Aorta (tissue), 5 donors: Measurements from ENCODE around the gene KHSRP. TPM values are rescaled to one million over a fixed set of nuclear protein-coding genes. Genes with fewer than 3 reads are reported as not detected.

Source experiments
- ATAC-seq: fragments of 200-7000 bp; cut with Tn5 transposase; one replicate; pipeline ENCODE4 v1.9.1; 2022; ENCODE audit warnings: moderate library complexity; ENCODE audit not compliant: low FRiP score
- DNase-seq, 2 donors: peaks; one replicate each; pipeline ENCODE4 v3.0.0-alpha.2; 2020
- H3K27ac ChIP-seq, 2 donors: one replicate each; pipeline ENCODE4 v1.5.1; 2013; ENCODE audit warnings: low read length in 2 of 2, mild to moderate bottlenecking in 2 of 2, moderate library complexity in 2 of 2, control low read depth in 1 of 2, inconsistent platforms in 1 of 2, low read depth in 1 of 2
- H3K27me3 ChIP-seq, 2 donors: one replicate each; pipeline ENCODE4 v1.6.1; 2013; ENCODE audit warnings: control low read depth in 1 of 2, low read length in 1 of 2, mild to moderate bottlenecking in 1 of 2, moderate library complexity in 1 of 2; ENCODE audit not compliant: insufficient read depth in 2 of 2, control insufficient read depth in 1 of 2
- H3K36me3 ChIP-seq, 2 donors: one replicate each; pipeline ENCODE4 v1.6.1; 2013; ENCODE audit warnings: control low read depth in 1 of 2, low read length in 1 of 2, mild to moderate bottlenecking in 1 of 2; ENCODE audit not compliant: insufficient read depth in 2 of 2, control insufficient read depth in 1 of 2
- H3K4me1 ChIP-seq, 2 donors: one replicate each; pipeline ENCODE4 v1.6.1; 2013; ENCODE audit warnings: low read length in 2 of 2, control low read depth in 1 of 2, mild to moderate bottlenecking in 1 of 2, moderate library complexity in 1 of 2; ENCODE audit not compliant: insufficient read depth in 2 of 2, control insufficient read depth in 1 of 2
- H3K4me3 ChIP-seq, 2 donors: one replicate each; pipeline ENCODE4 v1.5.1; 2013; ENCODE audit warnings: low read length in 2 of 2, control low read depth in 1 of 2, mild to moderate bottlenecking in 1 of 2
- H3K9me3 ChIP-seq: one replicate; pipeline ENCODE4 v1.6.1; 2013; ENCODE audit warnings: mild to moderate bottlenecking, low read length; ENCODE audit not compliant: control insufficient read depth
- WGBS, 2 donors: extraction: QIAGEN DNeasy Blood & Tissue Kit; methylation state at CpG; one replicate each; pipeline ENCODE4 v1.1.7; 2013; 5-methylcytosine and 5-hydroxymethylcytosine counted together
- intact Hi-C, 2 donors: fragments of 100-400 bp; cut with DNase I; formaldehyde crosslinking; loops; one replicate each; pipeline versions ENCODE4 v1.14.2 to v1.15.0; 2022
- polyA plus RNA-seq, 2 donors: library from polyadenylated mRNA; stranded (reverse); fragments of 200-250 nt; gene quantifications; one replicate each; pipeline ENCODE4 v1.2.3, GENCODE V29; 2013
- total RNA-seq, 2 donors: library from RNA; stranded (reverse); fragmentation: NEBNext Ultra II Directional; extraction: Animal tissue kit (Norgen Biotek cat#: 25700); gene quantifications; one replicate each; pipeline ENCODE4 v1.2.1, GENCODE V29; 2021
- donor health status: healthy with polysubstance abuse.
- donor health status: Bipolar disorder and iron deficiency.
- donor health status: DM: no; HTN: no; CAD: no.
- donor health status: DM: no; HTN: no; CAD: no.
- donor health status: DM: yes; HTN: yes; CAD: no.

The KHSRP gene
- total and polyA plus RNA-seq, 4 donors, result 69.7 to 151 (median 109) TPM

- H3K9me3 ChIP-seq, result no peaks in the 10 kb centered on the region
- H3K27ac ChIP-seq, result no peak overlapping the region
- intact Hi-C loops, result no loop called here
- ATAC-seq, result no peak
- no peaks in the 10 kb centered on the region for H3K36me3 ChIP-seq
- no peaks in the 10 kb centered on the region for H3K4me1 ChIP-seq
- no peak for DNase-seq
- no peaks in the 10 kb centered on the region for H3K27me3 ChIP-seq
- 37 to 39% methylated on average over 9 of the region's 9 CpGs for WGBS, 2 donors
- H3K4me3 ChIP-seq, result no peak overlapping the region
Measured at GRCh38 chr19:6465006-6465405, 40.4 kb upstream of the KHSRP start.

GRCh38 chr19:6464070-6464873, 39.7 kb upstream of the KHSRP start, which contains the start of gene CRB3:
TSS of gene CRB3 (plus strand) at chr19:6464271. CDS start at chr19:6464702, 431 bp downstream.
- Histone ChIP-seq H3K36me3 (no peaks in the 10 kb centered on the region), H3K27ac (no peak within 1 kb of the TSS), H3K27me3 (no peaks in the 10 kb centered on the region), H3K4me3 (no peak within 1 kb of the TSS), H3K9me3 (no peaks in the 10 kb centered on the region), H3K4me1 (no peaks in the 10 kb centered on the region)
- intact Hi-C loops, result loop anchor here in 1 of 2 donors (5.0 kb wide), 1 partner anchor 273 kb away; the partner anchor contains the start of genes GPR108 and TRIP10
- DNase-seq, result no peak
- 2 to 3% methylated on average over 55 to 65 of the region's 65 CpGs for WGBS, 2 donors
- ATAC-seq, result no peak

DNA sequence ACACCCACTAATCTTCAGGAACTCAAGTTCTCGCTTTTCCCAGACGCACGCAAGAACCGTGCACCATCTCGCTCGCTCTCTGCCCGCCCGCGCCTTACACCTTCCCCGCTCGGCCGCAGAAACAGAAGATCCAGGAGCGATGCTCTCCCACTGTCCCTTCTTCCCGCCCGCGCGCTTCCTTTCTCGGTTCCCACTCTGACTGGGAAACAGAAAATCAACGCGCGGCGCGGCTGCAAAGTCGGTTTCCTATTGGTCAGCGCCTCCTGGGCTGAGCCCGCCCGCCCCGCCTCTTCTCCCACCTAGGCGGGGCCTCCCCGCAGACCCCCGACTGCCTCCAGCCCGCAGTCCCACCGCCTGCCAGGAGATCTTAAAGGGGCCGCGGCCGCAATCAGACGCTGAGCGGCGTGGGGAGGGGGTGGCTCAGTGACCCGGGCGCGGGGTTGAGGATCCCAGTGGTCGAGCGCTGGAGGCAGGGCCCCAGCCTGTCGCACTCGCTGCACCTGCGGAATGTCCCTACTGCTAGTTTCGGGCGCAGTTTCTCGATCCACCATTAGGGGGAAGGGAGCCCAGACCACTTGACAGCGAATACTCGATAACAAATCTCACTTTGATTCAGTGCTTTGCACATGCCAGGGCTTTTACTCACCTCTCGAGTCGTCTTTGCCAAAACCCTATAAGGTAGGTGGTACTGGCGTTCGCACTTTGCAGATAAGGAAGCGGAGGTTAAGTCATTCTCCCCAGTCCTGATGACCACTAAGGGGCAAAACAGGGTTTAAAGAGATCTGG, 35.7 kb upstream of the KHSRP start:
- peaks cover 0 to 2% of the 10 kb centered on the region in 2 donors for H3K36me3 ChIP-seq
- intact Hi-C loops, result loop anchor here in 1 of 2 donors (5.0 kb wide), 1 partner anchor 277 kb away; the partner anchor contains the start of genes GPR108 and TRIP10
- H3K4me3 ChIP-seq, result peak overlapping the region; percentile 78 to 86
- 0 to 1% methylated on average over 57 of the region's 57 CpGs for WGBS, 2 donors
- H3K27ac ChIP-seq, result peak overlapping the region in 1 of 2 donors; percentile 41
- DNase-seq, result peak; percentile 98 to 99
- no peaks in the 10 kb centered on the region for H3K9me3 ChIP-seq
- H3K27me3 ChIP-seq, result no peaks in the 10 kb centered on the region
- no peaks in the 10 kb centered on the region for H3K4me1 ChIP-seq
- ATAC-seq, result peak; percentile 97

DNA sequence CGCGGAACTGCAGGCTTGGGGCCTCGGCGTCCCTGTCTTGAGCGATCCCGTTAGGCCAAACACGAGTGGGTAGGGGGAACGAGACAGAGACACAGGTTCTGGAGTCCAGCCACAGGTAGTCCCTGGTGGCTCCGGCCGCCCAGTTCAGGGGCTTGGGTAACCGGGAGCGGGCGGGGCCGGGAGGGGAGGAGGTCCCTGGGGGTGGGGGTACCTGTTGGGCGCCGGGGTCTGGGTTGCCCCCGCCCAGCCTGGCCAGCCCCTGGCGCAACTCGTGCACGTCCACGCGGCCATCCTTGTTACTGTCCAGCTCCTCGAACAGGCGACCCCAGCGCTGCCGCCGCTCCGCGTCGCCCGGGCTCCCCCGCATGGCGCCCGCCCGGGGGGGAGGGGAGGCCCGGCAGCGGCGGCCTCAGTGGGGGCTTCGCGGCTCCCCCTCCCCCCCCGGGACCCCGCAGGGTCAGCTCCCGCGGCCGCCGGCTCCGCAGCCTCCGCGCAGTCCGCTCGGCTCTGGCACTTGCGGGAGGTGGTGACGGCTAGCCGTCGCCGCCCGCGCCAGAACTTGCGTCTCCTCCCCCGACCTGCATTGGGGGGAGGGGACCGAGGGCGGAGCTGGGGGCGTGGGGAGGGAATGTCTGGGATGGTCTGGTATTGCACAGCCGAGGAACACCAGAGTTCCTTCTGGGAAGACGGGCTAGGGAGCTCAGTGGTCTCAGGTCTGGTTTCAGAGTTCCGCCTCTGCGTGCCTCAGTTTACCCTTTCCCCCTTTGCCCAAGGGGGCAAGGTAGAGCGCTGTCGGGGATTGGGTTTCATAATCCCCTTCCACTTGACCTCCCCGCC, 34.9 kb upstream of the KHSRP start, which contains the start of gene SLC25A23:
SLC25A23 (minus strand) TSS at position 531 of the 837 bp plus-strand sequence; CDS start at position 367, 164 bp downstream.
- peak within 1 kb of the TSS in 1 of 2 donors; percentile 41 for H3K27ac ChIP-seq
- 1% methylated on average over 33 to 70 of the region's 70 CpGs for WGBS, 2 donors
- peak within 1 kb of the TSS; percentile 78 to 86 for H3K4me3 ChIP-seq
- DNase-seq, result peak; percentile 82 to 89
- H3K27me3 ChIP-seq, result no peaks in the 10 kb centered on the region
- no peaks in the 10 kb centered on the region for H3K4me1 ChIP-seq
- no peaks in the 10 kb centered on the region for H3K9me3 ChIP-seq
- peaks cover 0 to 3% of the 10 kb centered on the region in 2 donors for H3K36me3 ChIP-seq
- ATAC-seq, result peak; percentile 83
- intact Hi-C loops, result loop anchor here in 1 of 2 donors (2.0 to 5.0 kb wide), 2 partner anchors 35 to 278 kb away; partner anchors contain the start of genes GPR108, KHSRP and TRIP10

DNA sequence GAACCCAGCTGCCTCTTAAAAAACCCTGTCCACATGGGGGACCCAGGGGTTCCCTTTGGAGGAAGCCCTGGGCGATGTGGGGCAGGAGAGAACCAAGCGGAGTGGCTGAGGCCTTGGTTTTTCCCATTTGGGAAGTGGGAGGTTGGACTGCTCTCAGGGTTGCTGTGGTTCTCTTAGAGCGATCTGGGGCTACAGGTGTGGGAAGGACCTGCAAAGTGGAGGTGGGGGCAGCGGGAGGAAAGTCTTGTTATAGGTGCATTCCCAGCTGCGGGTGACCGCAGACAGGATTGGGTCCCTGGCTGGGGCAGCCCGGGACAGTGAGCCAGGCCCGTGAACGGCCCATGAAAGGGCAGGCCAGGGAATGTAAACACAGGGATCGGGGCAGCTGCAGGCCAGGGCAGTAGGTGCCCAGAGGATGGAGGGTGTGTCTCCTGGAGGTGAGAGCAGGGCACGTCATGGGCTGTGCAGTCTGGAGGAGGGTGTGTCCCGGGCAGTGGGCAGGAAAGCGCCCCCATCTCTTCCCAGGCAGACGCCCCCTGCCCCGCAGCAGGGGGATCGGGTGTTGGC, 34.2 kb upstream of the KHSRP start:
- Histone ChIP-seq H3K9me3 (no peaks in the 10 kb centered on the region), H3K27me3 (no peaks in the 10 kb centered on the region), H3K4me3 (peak overlapping the region; percentile 37 to 73), H3K4me1 (no peaks in the 10 kb centered on the region), H3K36me3 (peaks cover 0 to 5% of the 10 kb centered on the region in 2 donors), H3K27ac (no peak overlapping the region)
- DNase-seq, result no peak
- 29 to 31% methylated on average over 15 to 16 of the region's 16 CpGs for WGBS, 2 donors
- ATAC-seq, result no peak
- intact Hi-C loops, result loop anchor here in 1 of 2 donors (2.0 kb wide), 1 partner anchor 34 kb away; the partner anchor contains the start of gene KHSRP

DNA sequence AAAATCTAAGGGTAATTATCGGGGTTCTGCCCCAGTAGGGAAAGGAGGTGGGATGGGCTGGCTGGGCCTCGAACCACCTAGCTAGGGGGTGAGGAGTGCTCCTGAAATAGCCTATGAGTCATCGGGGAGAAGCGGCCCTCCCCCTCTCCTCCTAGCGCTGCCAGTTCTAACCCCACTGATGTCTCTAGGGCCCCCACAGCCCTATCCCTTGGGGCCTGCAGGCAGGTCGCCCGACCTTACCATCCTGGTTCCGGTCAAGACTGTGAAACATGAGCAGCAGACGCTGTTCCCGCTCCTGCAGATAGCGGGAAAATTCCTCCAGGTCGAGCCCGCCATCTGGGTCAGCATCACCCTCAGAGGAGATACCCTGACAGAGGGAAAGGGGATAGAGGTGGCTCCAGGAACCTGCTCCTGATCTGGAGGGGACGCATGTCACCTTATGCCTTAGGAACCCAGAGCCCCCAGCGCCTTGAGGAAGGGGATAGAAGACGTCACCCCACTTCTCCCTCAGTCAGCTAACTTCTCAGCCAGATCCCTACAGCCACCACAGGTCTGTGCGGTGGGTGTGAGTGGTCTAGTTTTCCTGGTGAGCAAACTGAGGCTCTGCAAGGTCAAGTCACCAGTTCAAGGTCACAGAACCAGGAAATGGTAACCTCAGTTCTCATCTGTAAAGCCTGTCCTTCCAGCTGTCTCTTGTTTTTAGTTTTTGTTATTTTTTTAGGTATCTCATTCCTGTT, 33.5 kb upstream of the KHSRP start:
- no peak overlapping the region for H3K27ac ChIP-seq
- H3K4me3 ChIP-seq, result no peak overlapping the region
- ATAC-seq, result no peak
- WGBS, 2 donors, result 75 to 76% methylated on average over 17 of the region's 17 CpGs
- intact Hi-C loops, result loop anchor here in 1 of 2 donors (2.0 kb wide), 1 partner anchor 33 kb away; the partner anchor contains the start of gene KHSRP
- no peaks in the 10 kb centered on the region for H3K27me3 ChIP-seq
- H3K4me1 ChIP-seq, result no peaks in the 10 kb centered on the region
- peaks cover 0 to 8% of the 10 kb centered on the region in 2 donors for H3K36me3 ChIP-seq
- DNase-seq, result no peak
- H3K9me3 ChIP-seq, result no peaks in the 10 kb centered on the region

GRCh38 chr19:6455924-6456323, 31.3 kb upstream of the KHSRP start:
- whole genome bisulfite sequencing, 2 donors, result 92 to 95% methylated on average over 15 of the region's 15 CpGs
- no peaks in the 10 kb centered on the region for H3K27me3 ChIP-seq
- intact Hi-C loops, result no loop called here
- H3K27ac ChIP-seq, result no peak overlapping the region
- DNase-seq, result no peak
- no peaks in the 10 kb centered on the region for H3K4me1 ChIP-seq
- no peak for ATAC-seq
- peaks cover 2 to 8% of the 10 kb centered on the region in 2 donors for H3K36me3 ChIP-seq
- H3K4me3 ChIP-seq, result no peak overlapping the region
- no peaks in the 10 kb centered on the region for H3K9me3 ChIP-seq
